Loucy (cell line): ENCODE measurements around the gene OR52B6.

Experiments
- EZH2phosphoT487 ChIP-seq: fragments of 200-600 bp; IDR thresholded peaks from 2 replicates; pipeline ENCODE4 v1.6.1; 2018; ENCODE audit warnings: antibody characterized with exemption, mild to moderate bottlenecking, moderate library complexity, borderline replicate concordance
- TF ChIP-seq, protein P1 (sequence below): fragments of 200-600 bp; sonication (generic); conservative IDR thresholded peaks from 2 replicates; pipeline ENCODE4 v1.5.1; 2014; ENCODE audit warnings: mild to moderate bottlenecking, antibody characterized with exemption, low read length

DNA sequence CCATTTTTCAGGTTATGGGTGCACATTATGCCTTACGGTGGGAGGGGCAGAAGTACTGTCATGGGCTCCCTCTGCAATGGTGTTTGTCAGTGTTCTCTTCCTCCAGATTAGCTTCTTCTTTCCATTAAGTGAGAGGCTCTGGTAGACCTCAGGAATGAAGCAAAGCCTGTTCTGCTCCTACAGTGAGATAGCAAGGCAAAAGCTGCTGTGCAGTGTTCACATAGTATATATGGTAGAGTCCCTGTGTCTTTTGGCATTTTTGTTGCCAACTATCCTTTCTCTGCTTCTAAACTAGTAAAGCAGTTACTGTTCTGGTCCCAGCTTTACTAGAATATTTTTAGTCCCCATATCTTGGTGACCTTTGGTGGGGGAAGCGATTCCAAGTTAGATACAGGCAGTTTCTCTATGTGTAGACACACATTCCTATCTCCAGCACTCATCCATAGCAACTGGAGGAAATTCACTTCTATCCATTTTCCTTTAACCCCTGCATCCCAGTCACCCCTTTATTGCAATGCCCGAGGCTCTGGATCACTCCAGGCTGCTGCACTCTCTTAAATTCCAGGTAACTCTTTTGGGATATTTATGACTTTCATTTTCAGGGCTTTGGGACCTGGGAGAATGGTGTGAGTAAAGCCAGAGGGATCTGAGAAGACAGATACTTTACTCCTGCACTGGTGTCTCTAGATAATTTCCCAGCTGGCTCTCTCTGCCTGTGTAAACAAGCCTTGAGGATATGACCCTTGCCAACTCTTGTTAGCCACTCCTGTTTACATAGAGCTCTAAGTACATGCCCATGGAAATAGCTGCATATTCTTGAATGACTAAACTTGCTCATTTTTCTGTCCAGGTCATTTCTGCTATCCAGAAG lies 40.2 kb downstream of the OR52B6 start:
- TF ChIP-seq, protein P1, sequence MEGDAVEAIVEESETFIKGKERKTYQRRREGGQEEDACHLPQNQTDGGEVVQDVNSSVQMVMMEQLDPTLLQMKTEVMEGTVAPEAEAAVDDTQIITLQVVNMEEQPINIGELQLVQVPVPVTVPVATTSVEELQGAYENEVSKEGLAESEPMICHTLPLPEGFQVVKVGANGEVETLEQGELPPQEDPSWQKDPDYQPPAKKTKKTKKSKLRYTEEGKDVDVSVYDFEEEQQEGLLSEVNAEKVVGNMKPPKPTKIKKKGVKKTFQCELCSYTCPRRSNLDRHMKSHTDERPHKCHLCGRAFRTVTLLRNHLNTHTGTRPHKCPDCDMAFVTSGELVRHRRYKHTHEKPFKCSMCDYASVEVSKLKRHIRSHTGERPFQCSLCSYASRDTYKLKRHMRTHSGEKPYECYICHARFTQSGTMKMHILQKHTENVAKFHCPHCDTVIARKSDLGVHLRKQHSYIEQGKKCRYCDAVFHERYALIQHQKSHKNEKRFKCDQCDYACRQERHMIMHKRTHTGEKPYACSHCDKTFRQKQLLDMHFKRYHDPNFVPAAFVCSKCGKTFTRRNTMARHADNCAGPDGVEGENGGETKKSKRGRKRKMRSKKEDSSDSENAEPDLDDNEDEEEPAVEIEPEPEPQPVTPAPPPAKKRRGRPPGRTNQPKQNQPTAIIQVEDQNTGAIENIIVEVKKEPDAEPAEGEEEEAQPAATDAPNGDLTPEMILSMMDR = no peak
- no peak for TF ChIP-seq EZH2phosphoT487
